Trophoblast cell (in vitro differentiated cells and primary cell): Measurements from ENCODE around the gene SMCP.

ENCODE experiments used
- DNase-seq, 2 donors: peaks; one replicate each; pipeline ENCODE4 v3.0.0-alpha.2; 2016
- H2AFZ ChIP-seq: 2 replicates; pipeline ENCODE4 v1.6.1; 2013; ENCODE audit warnings: low read length, moderate library complexity, mild to moderate bottlenecking; ENCODE audit not compliant: insufficient read depth, poor library complexity
- H2AK5ac ChIP-seq: 2 replicates; pipeline ENCODE4 v1.6.1; 2013; ENCODE audit warnings: mild to moderate bottlenecking, low read length
- H2BK120ac ChIP-seq: 2 replicates; pipeline ENCODE4 v1.6.1; 2013; ENCODE audit warnings: low read length, mild to moderate bottlenecking, moderate library complexity; ENCODE audit not compliant: insufficient read depth, poor library complexity
- H2BK12ac ChIP-seq: 2 replicates; pipeline ENCODE4 v1.6.1; 2013; ENCODE audit warnings: mild to moderate bottlenecking, low read length, moderate library complexity
- H2BK5ac ChIP-seq: 2 replicates; pipeline ENCODE4 v1.6.1; 2013; ENCODE audit warnings: low read length, low read depth, moderate library complexity, mild to moderate bottlenecking; ENCODE audit not compliant: poor library complexity
- H3K14ac ChIP-seq: 2 replicates; pipeline ENCODE4 v1.6.1; 2013; ENCODE audit warnings: mild to moderate bottlenecking, low read length
- H3K18ac ChIP-seq: 2 replicates; pipeline ENCODE4 v1.6.1; 2013; ENCODE audit warnings: mild to moderate bottlenecking, low read length
- H3K23ac ChIP-seq: 2 replicates; pipeline ENCODE4 v1.6.1; 2013; ENCODE audit warnings: low read length
- H3K27ac ChIP-seq: 2 replicates; pipeline ENCODE4 v1.5.1; 2013; ENCODE audit warnings: low read depth, mild to moderate bottlenecking, inconsistent platforms, low read length, moderate library complexity
- H3K27me3 ChIP-seq: 2 replicates; pipeline ENCODE4 v1.6.1; 2013; ENCODE audit warnings: inconsistent platforms, mild to moderate bottlenecking, low read length, moderate library complexity; ENCODE audit not compliant: insufficient read depth
- H3K36me3 ChIP-seq, 2 experiments: 1 replicate in 1 of 2; 2 replicates in 1 of 2; pipeline ENCODE4 v1.6.1; 2013; ENCODE audit warnings: low read length in 2 of 2, mild to moderate bottlenecking in 2 of 2, moderate library complexity in 1 of 2; ENCODE audit not compliant: insufficient read depth in 2 of 2, control insufficient read depth in 1 of 2
- H3K4ac ChIP-seq: 2 replicates; pipeline ENCODE4 v1.6.1; 2013; ENCODE audit warnings: low read depth, mild to moderate bottlenecking, low read length, moderate library complexity
- H3K4me1 ChIP-seq, 2 experiments: 1 replicate in 1 of 2; 2 replicates in 1 of 2; pipeline ENCODE4 v1.6.1; 2013; ENCODE audit warnings: low read length in 2 of 2, mild to moderate bottlenecking in 2 of 2, moderate library complexity in 1 of 2; ENCODE audit not compliant: insufficient read depth in 2 of 2, control insufficient read depth in 1 of 2
- H3K4me2 ChIP-seq: 2 replicates; pipeline ENCODE4 v1.6.1; 2013; ENCODE audit warnings: inconsistent platforms, mild to moderate bottlenecking, low read length, moderate library complexity
- H3K4me3 ChIP-seq: 2 replicates; pipeline ENCODE4 v1.5.1; 2013; ENCODE audit warnings: mild to moderate bottlenecking, low read depth, low read length, inconsistent platforms
- H3K79me1 ChIP-seq: one replicate; pipeline ENCODE4 v1.6.1; 2013; ENCODE audit warnings: low read length
- H3K79me2 ChIP-seq: 2 replicates; pipeline ENCODE4 v1.6.1; 2013; ENCODE audit warnings: low read length, mild to moderate bottlenecking; ENCODE audit not compliant: control insufficient read depth, insufficient read depth, poor library complexity
- H3K9ac ChIP-seq: 2 replicates; pipeline ENCODE4 v1.6.1; 2013; ENCODE audit warnings: mild to moderate bottlenecking, low read length
- H3K9me3 ChIP-seq: 2 replicates; pipeline ENCODE4 v1.6.1; 2013; ENCODE audit warnings: low read depth, mild to moderate bottlenecking, control low read depth, inconsistent platforms, low read length; ENCODE audit not compliant: insufficient read depth
- H4K12ac ChIP-seq: 2 replicates; pipeline ENCODE4 v1.6.1; 2013; ENCODE audit warnings: low read depth, mild to moderate bottlenecking, low read length, moderate library complexity
- H4K8ac ChIP-seq: 2 replicates; pipeline ENCODE4 v1.6.1; 2013; ENCODE audit warnings: low read depth, mild to moderate bottlenecking, low read length, moderate library complexity
- H4K91ac ChIP-seq: one replicate; pipeline ENCODE4 v1.6.1; 2013; ENCODE audit warnings: low read depth, mild to moderate bottlenecking, low read length, moderate library complexity
- WGBS: extraction: QIAGEN DNeasy Blood & Tissue Kit; methylation state at CpG from one replicate; pipeline ENCODE4 v1.1.7; 2013; ENCODE audit warnings: missing lambda C conversion rate; ENCODE audit not compliant: insufficient read length, insufficient coverage; ENCODE audit errors: extremely low coverage; 5-methylcytosine and 5-hydroxymethylcytosine counted together

Gene SMCP

GRCh38 chr1:152871731-152872126, 6.4 kb upstream of the SMCP start:
- no CpG with 5 or more reads among the region's 6 CpGs for WGBS
- H3K9me3 ChIP-seq = peaks cover 2% of the 10 kb centered on the region
- no peak for DNase-seq
- no peak overlapping the region for H2BK5ac ChIP-seq
- H4K12ac ChIP-seq = no peak overlapping the region
- no peak overlapping the region for H3K14ac ChIP-seq
- H4K8ac ChIP-seq = no peak overlapping the region
- H3K4me1 ChIP-seq = no peaks in the 10 kb centered on the region
- no peak overlapping the region for H3K27ac ChIP-seq
- H3K4me3 ChIP-seq = no peak overlapping the region
- H4K91ac ChIP-seq = no peak overlapping the region
- H2BK12ac ChIP-seq = no peak overlapping the region
- no peak overlapping the region for H3K4me2 ChIP-seq
- H3K27me3 ChIP-seq = no peaks in the 10 kb centered on the region
- H2AFZ ChIP-seq = no peak overlapping the region
- no peaks in the 10 kb centered on the region for H3K79me1 ChIP-seq
- H3K4ac ChIP-seq = no peak overlapping the region
- H3K9ac ChIP-seq = no peak overlapping the region
- H3K36me3 ChIP-seq = no peaks in the 10 kb centered on the region
- no peak overlapping the region for H3K18ac ChIP-seq
- H2AK5ac ChIP-seq = no peak overlapping the region
- no peak overlapping the region for H3K23ac ChIP-seq
- no peak overlapping the region for H2BK120ac ChIP-seq
- no peaks in the 10 kb centered on the region for H3K79me2 ChIP-seq

GRCh38 chr1:152873495-152873894, 4.6 kb upstream of the SMCP start:
- no peak for DNase-seq
- H3K27me3 ChIP-seq = no peaks in the 10 kb centered on the region
- H3K79me2 ChIP-seq = no peaks in the 10 kb centered on the region
- no peak overlapping the region for H3K27ac ChIP-seq
- no peak overlapping the region for H4K8ac ChIP-seq
- H3K9ac ChIP-seq = no peak overlapping the region
- H3K9me3 ChIP-seq = no peaks in the 10 kb centered on the region
- no peaks in the 10 kb centered on the region for H3K79me1 ChIP-seq
- H3K18ac ChIP-seq = no peak overlapping the region
- H4K91ac ChIP-seq = no peak overlapping the region
- H3K4me3 ChIP-seq = no peak overlapping the region
- no peak overlapping the region for H3K14ac ChIP-seq
- no peak overlapping the region for H2BK12ac ChIP-seq
- no peaks in the 10 kb centered on the region for H3K36me3 ChIP-seq
- H2AK5ac ChIP-seq = no peak overlapping the region
- H2BK120ac ChIP-seq = no peak overlapping the region
- no peak overlapping the region for H2BK5ac ChIP-seq
- no peak overlapping the region for H3K23ac ChIP-seq
- no peak overlapping the region for H2AFZ ChIP-seq
- H3K4me1 ChIP-seq = no peaks in the 10 kb centered on the region
- no peak overlapping the region for H4K12ac ChIP-seq
- H3K4me2 ChIP-seq = no peak overlapping the region
- no peak overlapping the region for H3K4ac ChIP-seq

GRCh38 chr1:152876827-152877226, 1.3 kb upstream of the SMCP start:
- Histone ChIP-seq H3K36me3 (no peaks in the 10 kb centered on the region), H3K9ac (no peak overlapping the region), H3K9me3 (peaks cover 5% of the 10 kb centered on the region), H3K79me1 (no peaks in the 10 kb centered on the region), H3K27me3 (no peaks in the 10 kb centered on the region), H2AK5ac (no peak overlapping the region), H4K8ac (no peak overlapping the region), H3K27ac (no peak overlapping the region), H3K4me3 (no peak overlapping the region), H3K4me1 (no peaks in the 10 kb centered on the region), H3K4me2 (no peak overlapping the region), H2BK120ac (no peak overlapping the region), H3K79me2 (no peaks in the 10 kb centered on the region), H4K91ac (no peak overlapping the region), H3K23ac (no peak overlapping the region), H4K12ac (no peak overlapping the region), H2BK12ac (no peak overlapping the region), H3K14ac (no peak overlapping the region), H3K18ac (no peak overlapping the region), H2AFZ (no peak overlapping the region), H3K4ac (no peak overlapping the region), H2BK5ac (no peak overlapping the region)
- DNase-seq = no peak
- no CpG with 5 or more reads among the region's 1 CpG for WGBS

- no peak for DNase-seq
- H3K27me3 ChIP-seq = no peaks in the 10 kb centered on the region
- no peak overlapping the region for H2AK5ac ChIP-seq
- no peak overlapping the region for H3K27ac ChIP-seq
- no peak overlapping the region for H2BK5ac ChIP-seq
- no peak overlapping the region for H2BK12ac ChIP-seq
- H3K9ac ChIP-seq = no peak overlapping the region
- H2AFZ ChIP-seq = no peak overlapping the region
- no peak overlapping the region for H4K91ac ChIP-seq
- H4K12ac ChIP-seq = no peak overlapping the region
- H3K4me3 ChIP-seq = no peak overlapping the region
- no peaks in the 10 kb centered on the region for H3K4me1 ChIP-seq
- no peak overlapping the region for H3K18ac ChIP-seq
- H3K23ac ChIP-seq = no peak overlapping the region
- no peaks in the 10 kb centered on the region for H3K36me3 ChIP-seq
- H3K79me1 ChIP-seq = no peaks in the 10 kb centered on the region
- H3K4ac ChIP-seq = no peak overlapping the region
- no peak overlapping the region for H4K8ac ChIP-seq
- no peaks in the 10 kb centered on the region for H3K79me2 ChIP-seq
- no peak overlapping the region for H3K4me2 ChIP-seq
- H3K9me3 ChIP-seq = peaks cover 10% of the 10 kb centered on the region
- no peak overlapping the region for H2BK120ac ChIP-seq
- H3K14ac ChIP-seq = no peak overlapping the region
Observed at GRCh38 chr1:152879559-152880198, 1.6 kb downstream of the SMCP start.
